ENCODE results near the gene PTPRE.

GRCh38 chr10:128044186-128044585 lies 137.3 kb downstream of the PTPRE start:
- TF ChIP-seq RAD21 (IDR thresholded peaks at IDR 0.05; ENCODE audit: low read length) (no peak), CTCF (conservative IDR thresholded peaks at IDR 0.05; ENCODE audit: low read depth, low read length) (no peak), CHD1 (IDR thresholded peaks at IDR 0.05; ENCODE audit: low read depth, low read length) (no peak), BHLHE40 (IDR thresholded peaks at IDR 0.05; ENCODE audit: low read depth, low read length) (no peak), POLR2A (IDR thresholded peaks at IDR 0.05; ENCODE audit: low read depth, low read length) (no peak), RFX5 (IDR thresholded peaks at IDR 0.05; ENCODE audit: low read depth, low read length) (no peak), SMC3 (IDR thresholded peaks at IDR 0.05; ENCODE audit: low read depth, low read length) (no peak), USF2 (IDR thresholded peaks at IDR 0.05; ENCODE audit: low read depth, low read length) (no peak)
